Activated B cell treated with CpG ODN at 0.5 μM for 24 hours (primary cell): ENCODE measurements around the gene NPDC1. TPM values are rescaled to one million over a fixed set of nuclear protein-coding genes. Genes with fewer than 3 reads are reported as not detected.

ENCODE experiments used
- ATAC-seq: fragments of 200-7000 bp; cut with Tn5 transposase; one replicate; pipeline ENCODE4 v1.10.0; 2021; ENCODE audit warnings: low read depth, mild to moderate bottlenecking, moderate library complexity
- CTCF ChIA-PET: fragments of 350-600 bp; sonication (Branson Sonifier 250); formaldehyde crosslinking; loops from one replicate; lab custom pipeline; 2021; ENCODE audit warnings: antibody characterized with exemption; lab: Charles Lee
- POLR2A ChIA-PET: fragments of 350-600 bp; sonication (Branson Sonifier 250); formaldehyde crosslinking; loops from one replicate; lab custom pipeline; 2021; ENCODE audit warnings: antibody characterized with exemption; lab: Charles Lee
- DNase-seq: peaks from one replicate; pipeline ENCODE4 v3.0.0; 2022
- H3K27ac Mint-ChIP-seq: one replicate; pipeline ENCODE4 v1.8.0; 2020; ENCODE audit warnings: mixed read lengths
- H3K27me3 Mint-ChIP-seq: one replicate; pipeline ENCODE4 v1.8.0; 2021; ENCODE audit warnings: mixed read lengths
- H3K36me3 Mint-ChIP-seq: one replicate; pipeline ENCODE4 v1.8.0; 2021; ENCODE audit warnings: low read depth, mixed read lengths
- H3K4me1 Mint-ChIP-seq: one replicate; pipeline ENCODE4 v1.8.0; 2021; ENCODE audit warnings: mixed read lengths
- H3K4me3 Mint-ChIP-seq: one replicate; pipeline ENCODE4 v1.8.0; 2020; ENCODE audit warnings: mild to moderate bottlenecking, mixed read lengths
- H3K9me3 Mint-ChIP-seq: one replicate; pipeline ENCODE4 v1.8.0; 2020; ENCODE audit warnings: mixed read lengths
- intact Hi-C: fragments of 100-400 bp; cut with micrococcal nuclease; formaldehyde crosslinking; loops from one replicate; pipeline ENCODE4 v1.15.1; 2024
- total RNA-seq: library from RNA; stranded (reverse); gene quantifications from 2 replicates; pipeline ENCODE4 v1.2.3, GENCODE V29; 2022
- TF ChIP-seq, protein P1 (sequence below): fragments of 200-600 bp; IDR thresholded peaks from one replicate; pipeline ENCODE4 v1.8.0; 2022; ENCODE audit warnings: antibody characterized with exemption, mild to moderate bottlenecking

Gene NPDC1
- total RNA-seq, 1 donor from 2014 or later = 0.18 TPM

DNA sequence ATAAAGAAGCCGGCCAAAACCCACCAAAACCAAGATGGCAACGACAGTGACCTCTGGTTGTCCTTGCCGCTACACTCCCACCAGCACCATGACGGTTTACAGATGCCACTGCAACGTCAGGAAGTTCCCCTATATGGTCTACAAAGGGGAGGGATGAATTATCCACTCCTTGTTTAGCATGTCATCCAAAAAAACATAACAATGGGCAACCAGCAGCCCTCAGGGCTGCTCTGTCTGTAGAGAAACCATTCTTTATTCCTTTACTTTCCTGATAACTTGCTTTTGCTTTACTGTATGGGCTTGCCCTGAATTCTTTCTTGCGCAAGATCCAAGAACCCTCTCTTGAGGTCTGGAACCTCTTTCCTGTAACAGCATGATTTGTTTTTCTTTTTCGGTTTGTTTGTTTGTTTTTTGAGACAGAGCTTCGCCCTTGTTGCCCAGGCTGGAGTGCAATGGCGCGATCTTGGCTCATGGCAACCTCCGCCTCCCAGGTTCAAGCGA, 29.3 kb upstream of the NPDC1 start:
- Mint-ChIP-seq H3K9me3 (no peaks in the 10 kb centered on the region), H3K4me3 (peak overlapping the region; percentile 38), H3K36me3 (peaks cover 3% of the 10 kb centered on the region), H3K27ac (peak overlapping the region; percentile 4), H3K27me3 (no peaks in the 10 kb centered on the region), H3K4me1 (peaks cover 30% of the 10 kb centered on the region)
- TF ChIP-seq, protein P1, sequence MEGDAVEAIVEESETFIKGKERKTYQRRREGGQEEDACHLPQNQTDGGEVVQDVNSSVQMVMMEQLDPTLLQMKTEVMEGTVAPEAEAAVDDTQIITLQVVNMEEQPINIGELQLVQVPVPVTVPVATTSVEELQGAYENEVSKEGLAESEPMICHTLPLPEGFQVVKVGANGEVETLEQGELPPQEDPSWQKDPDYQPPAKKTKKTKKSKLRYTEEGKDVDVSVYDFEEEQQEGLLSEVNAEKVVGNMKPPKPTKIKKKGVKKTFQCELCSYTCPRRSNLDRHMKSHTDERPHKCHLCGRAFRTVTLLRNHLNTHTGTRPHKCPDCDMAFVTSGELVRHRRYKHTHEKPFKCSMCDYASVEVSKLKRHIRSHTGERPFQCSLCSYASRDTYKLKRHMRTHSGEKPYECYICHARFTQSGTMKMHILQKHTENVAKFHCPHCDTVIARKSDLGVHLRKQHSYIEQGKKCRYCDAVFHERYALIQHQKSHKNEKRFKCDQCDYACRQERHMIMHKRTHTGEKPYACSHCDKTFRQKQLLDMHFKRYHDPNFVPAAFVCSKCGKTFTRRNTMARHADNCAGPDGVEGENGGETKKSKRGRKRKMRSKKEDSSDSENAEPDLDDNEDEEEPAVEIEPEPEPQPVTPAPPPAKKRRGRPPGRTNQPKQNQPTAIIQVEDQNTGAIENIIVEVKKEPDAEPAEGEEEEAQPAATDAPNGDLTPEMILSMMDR = no peak
- DNase-seq (no peak), ATAC-seq (no peak)
- intact Hi-C loops = loop anchor here (2.0 kb wide), 1 partner anchor 75 kb away; no protein-coding TSS in a partner anchor
- POLR2A ChIA-PET = interaction anchor here (1.0 to 1.3 kb wide), 2 partner anchors 9 to 11 kb away, joined by 3 to 4 read pairs; partner anchors contain the start of gene MAN1B1
- CTCF ChIA-PET = no interaction called here

DNA sequence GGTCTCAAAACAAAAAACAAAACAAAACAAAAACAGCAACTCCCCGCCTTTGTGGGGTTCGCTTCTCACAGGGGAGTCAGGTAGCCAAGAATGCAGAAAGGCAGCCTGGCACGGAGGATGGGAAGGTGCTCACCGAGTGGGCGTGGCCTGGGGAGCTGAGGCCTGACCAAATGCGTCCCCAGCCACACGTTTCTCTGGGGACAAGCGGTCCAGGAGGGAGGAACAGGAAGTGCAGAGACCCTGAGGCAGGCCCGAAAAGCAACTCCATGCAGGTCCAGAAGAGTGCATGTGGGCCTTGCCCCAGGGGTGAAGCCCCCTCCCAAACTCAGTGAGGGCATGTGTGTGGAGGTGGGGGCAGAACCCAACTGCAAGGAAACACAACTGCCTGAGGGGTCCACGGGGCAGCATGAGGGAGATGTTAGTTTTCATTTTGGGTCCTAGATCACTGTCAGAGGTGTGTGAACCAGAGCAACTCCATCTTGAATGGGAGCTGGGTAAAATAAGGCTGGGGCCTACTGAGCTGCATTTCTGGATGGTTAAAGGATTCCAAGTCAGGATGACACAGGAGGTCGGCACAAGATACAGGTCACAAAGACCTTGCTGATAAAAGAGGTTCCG, 28.8 kb upstream of the NPDC1 start:
- Mint-ChIP-seq H3K27ac (peak overlapping the region; percentile 32), H3K4me1 (peaks cover 27% of the 10 kb centered on the region), H3K36me3 (peaks cover 1% of the 10 kb centered on the region), H3K27me3 (no peaks in the 10 kb centered on the region), H3K4me3 (peak overlapping the region; percentile 52), H3K9me3 (no peaks in the 10 kb centered on the region)
- TF ChIP-seq, protein P1 = no peak
- POLR2A ChIA-PET = interaction anchor here (1.0 to 1.3 kb wide), 2 partner anchors 9 to 12 kb away, joined by 3 to 4 read pairs; partner anchors contain the start of gene MAN1B1
- intact Hi-C loops = loop anchor here (2.0 kb wide), 1 partner anchor 76 kb away; no protein-coding TSS in a partner anchor
- ATAC-seq (no peak), DNase-seq (no peak)
- CTCF ChIA-PET = no interaction called here

DNA sequence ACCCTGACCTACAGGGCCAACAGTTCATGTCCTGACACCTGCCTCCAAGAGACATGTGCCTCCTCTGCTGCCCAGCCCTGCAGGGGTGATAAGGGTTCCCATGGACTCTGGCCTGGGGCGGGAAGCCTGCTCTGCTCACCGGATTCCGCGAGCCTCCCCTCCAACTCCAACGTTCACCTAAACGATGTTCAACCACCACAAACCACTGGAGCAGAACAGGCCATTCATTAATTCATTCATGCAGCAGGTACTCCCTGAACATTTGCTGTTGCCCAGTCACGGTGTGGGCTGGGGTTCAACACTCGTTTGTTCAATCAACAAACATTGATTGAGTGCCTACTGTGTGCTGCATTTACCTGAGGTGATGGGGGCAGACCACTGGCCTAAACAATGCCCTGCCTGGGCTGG, 28.0 kb upstream of the NPDC1 start:
- H3K27me3 Mint-ChIP-seq = no peaks in the 10 kb centered on the region
- no peaks in the 10 kb centered on the region for H3K36me3 Mint-ChIP-seq
- H3K4me1 Mint-ChIP-seq = peaks cover 27% of the 10 kb centered on the region
- H3K27ac Mint-ChIP-seq = no peak overlapping the region
- no peak overlapping the region for H3K4me3 Mint-ChIP-seq
- intact Hi-C loops = loop anchor here (2.0 kb wide), 1 partner anchor 77 kb away; no protein-coding TSS in a partner anchor
- CTCF ChIA-PET = no interaction called here
- TF ChIP-seq, protein P1 = no peak
- H3K9me3 Mint-ChIP-seq = no peaks in the 10 kb centered on the region
- ATAC-seq = no peak
- POLR2A ChIA-PET = interaction anchor here (1.0 to 1.3 kb wide), 2 partner anchors 10 to 12 kb away, joined by 3 to 4 read pairs; partner anchors contain the start of gene MAN1B1
- DNase-seq = no peak

DNA sequence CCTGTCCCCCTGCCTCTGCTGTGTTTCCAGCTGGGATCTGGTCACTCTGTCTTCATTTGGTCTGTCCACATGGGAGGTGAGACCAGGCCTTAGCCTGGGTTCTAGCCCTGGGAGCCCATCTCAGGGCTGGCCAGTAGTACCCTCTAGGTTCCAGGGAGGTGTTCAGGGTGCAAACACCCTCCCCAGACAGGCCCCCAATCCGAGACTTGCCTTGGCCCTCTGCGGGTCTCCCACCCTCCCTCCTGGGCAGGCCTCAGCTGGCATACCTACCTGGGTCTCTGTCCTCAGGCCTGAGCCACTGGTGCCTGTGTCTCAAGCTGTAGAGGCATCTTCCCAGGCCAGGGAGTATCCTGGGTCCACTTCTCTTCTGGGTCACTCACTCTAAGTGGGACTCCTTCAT, 25.3 kb upstream of the NPDC1 start:
- CTCF ChIA-PET = interaction anchor here (0.8 to 3.1 kb wide), 5 partner anchors 16 to 42 kb away, joined by 4 to 17 read pairs (median 6); partner anchors contain the start of genes MAN1B1 and NPDC1
- Mint-ChIP-seq H3K27me3 (peaks cover 4% of the 10 kb centered on the region), H3K4me3 (peak overlapping the region; percentile 72), H3K9me3 (no peaks in the 10 kb centered on the region), H3K36me3 (no peaks in the 10 kb centered on the region), H3K4me1 (peaks cover 27% of the 10 kb centered on the region), H3K27ac (no peak overlapping the region)
- POLR2A ChIA-PET = interaction anchor here (0.5 to 5.3 kb wide), 10 partner anchors 9 to 151 kb away, joined by 3 to 40 read pairs (median 5); partner anchors contain the start of genes MAN1B1 and RNF208
- ATAC-seq (no peak), DNase-seq (no peak)
- intact Hi-C loops = no loop called here
- TF ChIP-seq, protein P1 = no peak

DNA sequence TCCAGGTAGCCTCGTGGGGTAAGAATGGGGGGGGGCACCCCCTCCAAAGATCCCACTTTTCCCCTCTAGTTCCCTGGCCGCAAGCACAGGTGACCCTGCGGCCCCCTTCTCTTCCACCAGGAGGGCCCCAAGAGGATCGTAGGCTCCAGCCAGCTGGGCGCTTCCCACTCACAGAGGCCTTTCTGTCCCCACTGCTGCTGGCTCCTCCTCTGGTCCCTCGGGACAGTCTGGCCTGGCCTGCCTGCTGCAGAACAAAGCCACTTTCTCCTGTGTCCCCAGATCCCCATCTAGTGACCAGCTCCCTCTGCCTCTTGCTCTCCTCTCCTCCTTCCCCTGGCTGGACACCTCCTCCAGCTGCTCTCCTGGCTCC, 24.9 kb upstream of the NPDC1 start:
- Mint-ChIP-seq H3K9me3 (no peaks in the 10 kb centered on the region), H3K27me3 (peaks cover 4% of the 10 kb centered on the region), H3K27ac (peak overlapping the region; percentile 41), H3K4me1 (peaks cover 27% of the 10 kb centered on the region), H3K36me3 (no peaks in the 10 kb centered on the region), H3K4me3 (peak overlapping the region; percentile 72)
- DNase-seq (no peak), ATAC-seq (no peak)
- CTCF ChIA-PET = interaction anchor here (1.3 to 3.1 kb wide), 5 partner anchors 16 to 42 kb away, joined by 4 to 17 read pairs (median 6); partner anchors contain the start of genes MAN1B1 and NPDC1
- POLR2A ChIA-PET = interaction anchor here (0.5 to 5.3 kb wide), 13 partner anchors 10 to 349 kb away, joined by 3 to 40 read pairs (median 4); partner anchors contain the start of genes FUT7, MAN1B1 and RNF208
- TF ChIP-seq, protein P1 = no peak
- intact Hi-C loops = loop anchor here (1.0 kb wide), 2 partner anchors 12 to 43 kb away; partner anchors contain the start of gene DPP7
